Aorta (tissue), 5 donors: ENCODE data around the gene TNXB. TPM values are rescaled to one million over a fixed set of nuclear protein-coding genes. Genes with fewer than 3 reads are reported as not detected.
"Not testable (repeated sequence)": the region's sequence is repeated elsewhere in the genome, so short reads cannot be mapped to it uniquely, and the experiment has no call there.

ENCODE experiments used
- ATAC-seq: fragments of 200-7000 bp; cut with Tn5 transposase; one replicate; pipeline ENCODE4 v1.9.1; 2022; ENCODE audit warnings: moderate library complexity; ENCODE audit not compliant: low FRiP score
- DNase-seq, 2 donors: peaks; one replicate each; pipeline ENCODE4 v3.0.0-alpha.2; 2020
- H3K27ac ChIP-seq, 2 donors: one replicate each; pipeline ENCODE4 v1.5.1; 2013; ENCODE audit warnings: low read length in 2 of 2, mild to moderate bottlenecking in 2 of 2, moderate library complexity in 2 of 2, control low read depth in 1 of 2, inconsistent platforms in 1 of 2, low read depth in 1 of 2
- H3K27me3 ChIP-seq, 2 donors: one replicate each; pipeline ENCODE4 v1.6.1; 2013; ENCODE audit warnings: control low read depth in 1 of 2, low read length in 1 of 2, mild to moderate bottlenecking in 1 of 2, moderate library complexity in 1 of 2; ENCODE audit not compliant: insufficient read depth in 2 of 2, control insufficient read depth in 1 of 2
- H3K36me3 ChIP-seq, 2 donors: one replicate each; pipeline ENCODE4 v1.6.1; 2013; ENCODE audit warnings: control low read depth in 1 of 2, low read length in 1 of 2, mild to moderate bottlenecking in 1 of 2; ENCODE audit not compliant: insufficient read depth in 2 of 2, control insufficient read depth in 1 of 2
- H3K4me1 ChIP-seq, 2 donors: one replicate each; pipeline ENCODE4 v1.6.1; 2013; ENCODE audit warnings: low read length in 2 of 2, control low read depth in 1 of 2, mild to moderate bottlenecking in 1 of 2, moderate library complexity in 1 of 2; ENCODE audit not compliant: insufficient read depth in 2 of 2, control insufficient read depth in 1 of 2
- H3K4me3 ChIP-seq, 2 donors: one replicate each; pipeline ENCODE4 v1.5.1; 2013; ENCODE audit warnings: low read length in 2 of 2, control low read depth in 1 of 2, mild to moderate bottlenecking in 1 of 2
- H3K9me3 ChIP-seq: one replicate; pipeline ENCODE4 v1.6.1; 2013; ENCODE audit warnings: mild to moderate bottlenecking, low read length; ENCODE audit not compliant: control insufficient read depth
- WGBS, 2 donors: extraction: QIAGEN DNeasy Blood & Tissue Kit; methylation state at CpG; one replicate each; pipeline ENCODE4 v1.1.7; 2013; 5-methylcytosine and 5-hydroxymethylcytosine counted together
- intact Hi-C, 2 donors: fragments of 100-400 bp; cut with DNase I; formaldehyde crosslinking; loops; one replicate each; pipeline versions ENCODE4 v1.14.2 to v1.15.0; 2022
- polyA plus RNA-seq, 2 donors: library from polyadenylated mRNA; stranded (reverse); fragments of 200-250 nt; gene quantifications; one replicate each; pipeline ENCODE4 v1.2.3, GENCODE V29; 2013
- total RNA-seq, 2 donors: library from RNA; stranded (reverse); fragmentation: NEBNext Ultra II Directional; extraction: Animal tissue kit (Norgen Biotek cat#: 25700); gene quantifications; one replicate each; pipeline ENCODE4 v1.2.1, GENCODE V29; 2021
- donor health status: healthy with polysubstance abuse.
- donor health status: Bipolar disorder and iron deficiency.
- donor health status: DM: no; HTN: no; CAD: no.
- donor health status: DM: no; HTN: no; CAD: no.
- donor health status: DM: yes; HTN: yes; CAD: no.

TNXB gene
- total and polyA plus RNA-seq, 4 donors = 11.1 to 441 (median 116) TPM

GRCh38 chr6:32003301-32003700, 105.8 kb downstream of the TNXB start:
- H3K4me3 ChIP-seq, H3K27ac ChIP-seq, ATAC-seq, DNase-seq, intact Hi-C loops, H3K36me3 ChIP-seq, H3K9me3 ChIP-seq, H3K27me3 ChIP-seq, H3K4me1 ChIP-seq: not testable (repeated sequence)
- no CpG with 5 or more reads among the region's 7 CpGs for WGBS, 2 donors

GRCh38 chr6:32002546-32003268, 106.4 kb downstream of the TNXB start:
- intact Hi-C loops, H3K27me3 ChIP-seq, H3K36me3 ChIP-seq, H3K4me1 ChIP-seq, H3K9me3 ChIP-seq, H3K27ac ChIP-seq, H3K4me3 ChIP-seq, DNase-seq: not testable (repeated sequence)
- WGBS, 2 donors = no CpG with 5 or more reads among the region's 15 CpGs
- ATAC-seq = peak; percentile 9

- ATAC-seq, intact Hi-C loops, H3K36me3 ChIP-seq, H3K4me1 ChIP-seq, H3K9me3 ChIP-seq, H3K27me3 ChIP-seq, H3K27ac ChIP-seq, H3K4me3 ChIP-seq: not testable (repeated sequence)
- 88 to 91% methylated on average over 6 of the region's 6 CpGs for WGBS, 2 donors
- peak in 1 of 2 donors; percentile 35 for DNase-seq
These were observed 112.8 kb downstream of the TNXB start for GRCh38 chr6:31996385-31996784.

- intact Hi-C loops, H3K27me3 ChIP-seq, H3K4me1 ChIP-seq, H3K36me3 ChIP-seq, ATAC-seq, H3K9me3 ChIP-seq, H3K27ac ChIP-seq, H3K4me3 ChIP-seq: not testable (repeated sequence)
- 95 to 96% methylated on average over 8 to 11 of the region's 14 CpGs for WGBS, 2 donors
- DNase-seq = peak in 1 of 2 donors; percentile 8
These were observed 114.7 kb downstream of the TNXB start for GRCh38 chr6:31994421-31994820.

Other genes with a start within 250 kb of the TNXB start
- 10 to 100 TPM; 23.9 to 24.6 TPM for gene NEU1, start 246.5 kb downstream of the TNXB start, total RNA-seq
- gene NEU1, start 246.5 kb downstream of the TNXB start, polyA plus RNA-seq = 10 to 100 TPM; 20.3 to 23.7 TPM
- gene SLC44A4, start 230.3 kb downstream of the TNXB start, total RNA-seq = 1 to 10 TPM in 1 of 2 donors, under 1 TPM in 1; 0.60 to 1.5 TPM
- gene SLC44A4, start 230.3 kb downstream of the TNXB start, polyA plus RNA-seq = 10 to 100 TPM in 1 of 2 donors, under 1 TPM in 1; 0.31 to 12.0 TPM
- 10 to 100 TPM; 23.6 to 40.4 TPM for gene EHMT2, start 211.6 kb downstream of the TNXB start, total RNA-seq
- 10 to 100 TPM; 16.7 to 56.8 TPM for gene EHMT2, start 211.6 kb downstream of the TNXB start, polyA plus RNA-seq
- 1 to 10 TPM; 1.8 to 4.9 TPM for gene ZBTB12, start 207.3 kb downstream of the TNXB start, total RNA-seq
- 1 to 10 TPM; 1.2 to 3.4 TPM for gene ZBTB12, start 207.3 kb downstream of the TNXB start, polyA plus RNA-seq
- 10 to 100 TPM; 20.8 to 46.6 TPM for gene C2, start 181.6 kb downstream of the TNXB start, total RNA-seq
- 10 to 100 TPM in 1 of 2 donors, 1 to 10 TPM in 1; 5.6 to 16.7 TPM for gene C2, start 181.6 kb downstream of the TNXB start, polyA plus RNA-seq
- 100 to 1,000 TPM in 1 of 2 donors, 10 to 100 TPM in 1; 56.7 to 141 TPM for gene CFB, start 163.2 kb downstream of the TNXB start, total RNA-seq
- 10 to 100 TPM; 26.4 to 90.4 TPM for gene CFB, start 163.2 kb downstream of the TNXB start, polyA plus RNA-seq
- 10 to 100 TPM; 42.2 to 55.5 TPM for gene NELFE, start 150.4 kb downstream of the TNXB start, total RNA-seq
- 10 to 100 TPM; 61.9 to 71.5 TPM for gene NELFE, start 150.4 kb downstream of the TNXB start, polyA plus RNA-seq
- 10 to 100 TPM; 53.8 to 90.3 TPM for gene SKIC2, start 150.2 kb downstream of the TNXB start, total RNA-seq
- gene SKIC2, start 150.2 kb downstream of the TNXB start, polyA plus RNA-seq = 100 to 1,000 TPM in 1 of 2 donors, 10 to 100 TPM in 1; 26.7 to 188 TPM
- gene DXO, start 137.2 kb downstream of the TNXB start, total RNA-seq = 10 to 100 TPM; 20.2 to 20.5 TPM
- 10 to 100 TPM in 1 of 2 donors, 1 to 10 TPM in 1; 5.1 to 41.7 TPM for gene DXO, start 137.2 kb downstream of the TNXB start, polyA plus RNA-seq
- gene C4A, start 127.3 kb downstream of the TNXB start, total RNA-seq = 100 to 1,000 TPM; 146 to 258 TPM
- gene C4A, start 127.3 kb downstream of the TNXB start, polyA plus RNA-seq = 10 to 100 TPM in 1 of 2 donors, 1 to 10 TPM in 1; 7.4 to 43.6 TPM
- gene C4B, start 94.5 kb downstream of the TNXB start, total RNA-seq = 100 to 1,000 TPM; 149 to 225 TPM
- 10 to 100 TPM; 10.8 to 49.3 TPM for gene C4B, start 94.5 kb downstream of the TNXB start, polyA plus RNA-seq
- 1 to 10 TPM; 2.2 to 2.3 TPM for gene CYP21A2, start 70.9 kb downstream of the TNXB start, total RNA-seq
- gene CYP21A2, start 70.9 kb downstream of the TNXB start, polyA plus RNA-seq = 1 to 10 TPM in 1 of 2 donors, not detected in 1; 3.6 TPM
- 10 to 100 TPM; 56.2 to 90.9 TPM for gene ATF6B, start 18.9 kb upstream of the TNXB start, total RNA-seq
- 10 to 100 TPM; 12.9 to 93.1 TPM for gene ATF6B, start 18.9 kb upstream of the TNXB start, polyA plus RNA-seq
- gene FKBPL, start 20.9 kb upstream of the TNXB start, total RNA-seq = 1 to 10 TPM; 1.9 to 4.7 TPM
- gene FKBPL, start 20.9 kb upstream of the TNXB start, polyA plus RNA-seq = 1 to 10 TPM; 3.4 to 4.8 TPM
- 1 to 10 TPM; 3.6 to 7.0 TPM for gene PRRT1, start 42.6 kb upstream of the TNXB start, total RNA-seq
- gene PRRT1, start 42.6 kb upstream of the TNXB start, polyA plus RNA-seq = 10 to 100 TPM in 1 of 2 donors, 1 to 10 TPM in 1; 4.6 to 12.5 TPM
- gene PPT2, start 44.8 kb upstream of the TNXB start, total RNA-seq = 10 to 100 TPM; 26.0 to 37.6 TPM
- 10 to 100 TPM in 1 of 2 donors, 1 to 10 TPM in 1; 4.3 to 29.7 TPM for gene PPT2, start 44.8 kb upstream of the TNXB start, polyA plus RNA-seq
- gene EGFL8, start 55.3 kb upstream of the TNXB start, total RNA-seq = 10 to 100 TPM; 20.7 to 38.8 TPM
- 100 to 1,000 TPM in 1 of 2 donors, 1 to 10 TPM in 1; 3.9 to 138 TPM for gene EGFL8, start 55.3 kb upstream of the TNXB start, polyA plus RNA-seq
- 10 to 100 TPM; 36.2 to 41.7 TPM for gene AGPAT1, start 66.7 kb upstream of the TNXB start, total RNA-seq
- 10 to 100 TPM; 42.9 to 54.8 TPM for gene AGPAT1, start 66.7 kb upstream of the TNXB start, polyA plus RNA-seq
- gene RNF5, start 69.1 kb upstream of the TNXB start, total RNA-seq = 10 to 100 TPM; 35.0 to 44.5 TPM
- gene RNF5, start 69.1 kb upstream of the TNXB start, polyA plus RNA-seq = 100 to 1,000 TPM in 1 of 2 donors, 10 to 100 TPM in 1; 64.1 to 109 TPM
- 10 to 100 TPM in 1 of 2 donors, 1 to 10 TPM in 1; 6.4 to 12.7 TPM for gene AGER, start 74.9 kb upstream of the TNXB start, total RNA-seq
- gene AGER, start 74.9 kb upstream of the TNXB start, polyA plus RNA-seq = 10 to 100 TPM in 1 of 2 donors, 1 to 10 TPM in 1; 1.4 to 16.5 TPM
- 10 to 100 TPM; 66.0 to 91.2 TPM for gene PBX2, start 80.9 kb upstream of the TNXB start, total RNA-seq
- gene PBX2, start 80.9 kb upstream of the TNXB start, polyA plus RNA-seq = 10 to 100 TPM; 11.5 to 64.0 TPM
- 10 to 100 TPM; 20.1 to 26.2 TPM for gene GPSM3, start 83.3 kb upstream of the TNXB start, total RNA-seq
- 10 to 100 TPM in 1 of 2 donors, 1 to 10 TPM in 1; 5.4 to 31.1 TPM for gene GPSM3, start 83.3 kb upstream of the TNXB start, polyA plus RNA-seq
- 10 to 100 TPM; 35.2 to 64.4 TPM for gene NOTCH4, start 114.7 kb upstream of the TNXB start, total RNA-seq
- gene NOTCH4, start 114.7 kb upstream of the TNXB start, polyA plus RNA-seq = 1 to 10 TPM; 4.0 to 7.3 TPM